G401.6 (cell line): ENCODE results near the gene RNF115.
"Not testable (repeated sequence)": the region's sequence is repeated elsewhere in the genome, so short reads cannot be mapped to it uniquely, and the experiment has no call there.

Source experiments
- FAIRE-seq: peaks from 2 replicates; lab custom pipeline; 2012; peaks lifted over from hg19 to GRCh38; lab: Jason Lieb, UNC

The RNF115 gene

DNA sequence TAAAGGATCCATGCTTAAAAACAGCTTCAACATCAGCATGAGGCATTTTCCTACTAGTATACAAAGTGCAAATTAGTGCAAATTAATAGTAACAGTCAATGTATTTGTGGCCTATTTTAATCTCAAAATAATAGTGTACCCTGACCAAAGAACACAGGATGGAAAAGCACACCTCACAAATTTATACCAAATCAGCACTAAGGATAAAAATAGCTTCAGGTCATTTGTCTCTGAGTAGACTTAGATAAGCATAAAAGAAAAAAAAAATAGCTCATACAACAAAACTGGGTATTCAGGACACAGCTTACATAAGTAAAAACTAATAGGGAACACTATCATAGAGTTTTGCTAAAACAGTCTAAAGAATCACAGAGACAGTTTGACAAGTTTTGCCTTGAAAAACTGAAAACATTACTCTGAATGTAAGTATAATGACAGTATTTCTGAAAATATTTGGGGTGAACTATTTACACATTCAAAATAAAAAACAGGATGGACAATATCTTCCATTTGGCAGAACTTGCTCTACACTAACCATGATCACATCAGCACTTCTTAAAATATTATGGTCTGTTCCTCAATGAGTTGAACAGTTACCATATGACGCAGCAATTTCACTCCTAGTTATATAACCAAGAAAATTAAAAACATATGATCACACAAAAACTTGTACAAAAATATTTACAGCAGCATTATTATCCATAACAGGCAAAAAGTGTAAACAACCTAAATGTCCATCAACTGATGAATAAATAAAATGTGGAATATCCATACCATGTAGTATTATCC lies 46.3 kb downstream of the RNF115 start:
- no peak for FAIRE-seq

- FAIRE-seq = no peak
Measured at GRCh38 chr1:145773423-145773822, 50.5 kb downstream of the RNF115 start.

GRCh38 chr1:145771056-145771455 lies 52.8 kb downstream of the RNF115 start:
- FAIRE-seq = no peak

DNA sequence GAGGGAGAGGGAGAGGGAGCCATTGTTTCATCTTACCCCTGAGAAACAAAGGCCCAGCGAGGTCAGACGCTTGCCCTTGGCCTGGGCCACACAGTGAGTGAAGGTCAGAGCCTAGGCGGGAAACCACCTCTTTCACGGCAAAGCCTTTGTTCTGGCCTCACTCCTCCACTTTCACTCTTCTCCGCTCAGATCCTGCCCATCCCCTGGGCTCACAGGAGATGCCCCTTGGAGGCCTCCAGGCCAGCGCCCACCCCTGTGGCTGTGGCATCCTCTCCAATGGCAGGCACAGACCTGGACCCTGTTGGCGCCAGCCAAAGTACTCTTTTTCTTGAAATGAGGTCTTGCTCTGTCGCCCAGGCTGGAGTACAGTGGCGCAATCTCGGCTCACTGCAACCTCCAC lies 55.9 kb downstream of the RNF115 start:
- FAIRE-seq = not testable (repeated sequence)

GRCh38 chr1:145766926-145767325 lies 57.0 kb downstream of the RNF115 start:
- FAIRE-seq = not testable (repeated sequence)

DNA sequence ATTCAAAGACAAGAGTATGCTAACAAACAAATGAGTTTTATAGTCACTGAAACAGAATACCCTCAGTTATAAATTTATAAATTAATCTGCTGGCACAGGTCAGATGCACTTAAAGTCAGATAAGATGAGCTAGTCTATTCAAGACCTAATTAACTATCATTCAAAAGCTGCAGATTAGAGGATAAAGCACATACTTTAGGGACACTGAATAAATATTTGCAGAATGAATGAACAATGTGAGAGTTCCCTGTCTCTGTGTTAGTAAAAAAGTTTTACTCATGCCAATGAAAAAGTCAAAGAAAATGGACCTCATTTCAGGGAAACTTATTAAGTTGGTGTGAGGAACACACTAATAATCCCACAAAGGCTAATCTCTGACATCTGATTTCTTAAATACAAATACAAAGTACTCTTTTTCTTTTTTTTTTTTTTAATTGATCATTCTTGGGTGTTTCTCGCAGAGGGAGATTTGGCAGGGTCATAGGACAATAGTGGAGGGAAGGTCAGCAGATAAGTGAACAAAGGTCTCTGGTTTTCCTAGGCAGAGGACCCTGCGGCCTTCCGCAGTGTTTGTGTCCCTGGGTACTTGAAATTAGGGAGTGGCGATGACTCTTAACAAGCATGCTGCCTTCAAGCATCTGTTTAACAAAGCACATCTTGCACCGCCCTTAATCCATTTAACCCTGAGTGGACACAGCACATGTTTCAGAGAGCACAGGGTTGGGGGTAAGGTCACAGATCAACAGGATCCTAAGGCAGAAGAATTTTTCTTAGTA lies 58.1 kb downstream of the RNF115 start:
- not testable (repeated sequence) for FAIRE-seq

- FAIRE-seq = not testable (repeated sequence)
Measured at GRCh38 chr1:145765127-145765526, 58.8 kb downstream of the RNF115 start.

DNA sequence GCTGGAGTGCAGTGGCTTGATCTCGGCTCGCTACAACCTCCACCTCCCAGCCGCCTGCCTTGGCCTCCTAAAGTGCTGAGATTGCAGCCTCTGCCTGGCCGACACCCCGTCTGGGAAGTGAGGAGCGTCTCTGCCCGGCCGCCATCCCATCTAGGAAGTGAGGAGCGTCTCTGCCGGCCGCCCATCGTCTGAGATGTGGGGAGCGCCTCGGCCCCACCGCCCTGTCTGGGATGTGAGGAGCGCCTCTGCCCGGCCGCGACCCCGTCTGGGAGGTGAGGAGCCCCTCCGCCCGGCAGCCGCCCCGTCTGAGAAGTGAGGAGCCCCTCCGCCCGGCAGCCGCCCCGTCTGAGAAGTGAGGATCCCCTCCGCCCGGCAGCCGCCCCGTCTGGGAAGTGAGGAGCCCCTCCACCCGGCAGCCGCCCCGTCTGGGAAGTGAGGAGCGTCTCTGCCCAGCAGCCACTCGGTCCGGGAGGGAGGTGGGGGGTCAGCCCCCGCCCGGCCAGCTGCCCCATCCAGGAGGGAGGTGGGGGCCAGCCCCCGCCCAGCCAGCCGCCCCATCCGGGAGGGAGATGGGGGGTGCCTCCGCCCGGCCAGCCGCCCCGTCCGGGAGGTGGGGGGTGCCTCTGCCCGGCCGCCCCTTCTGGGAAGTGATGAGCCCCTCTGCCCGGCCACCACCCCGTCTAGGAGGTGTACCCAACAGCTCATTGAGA lies 59.5 kb downstream of the RNF115 start:
- FAIRE-seq = not testable (repeated sequence)

- not testable (repeated sequence) for FAIRE-seq
Measured at GRCh38 chr1:145762001-145762400, 61.9 kb downstream of the RNF115 start.

- FAIRE-seq = not testable (repeated sequence)
Measured at GRCh38 chr1:145761498-145761897, 62.4 kb downstream of the RNF115 start.

DNA sequence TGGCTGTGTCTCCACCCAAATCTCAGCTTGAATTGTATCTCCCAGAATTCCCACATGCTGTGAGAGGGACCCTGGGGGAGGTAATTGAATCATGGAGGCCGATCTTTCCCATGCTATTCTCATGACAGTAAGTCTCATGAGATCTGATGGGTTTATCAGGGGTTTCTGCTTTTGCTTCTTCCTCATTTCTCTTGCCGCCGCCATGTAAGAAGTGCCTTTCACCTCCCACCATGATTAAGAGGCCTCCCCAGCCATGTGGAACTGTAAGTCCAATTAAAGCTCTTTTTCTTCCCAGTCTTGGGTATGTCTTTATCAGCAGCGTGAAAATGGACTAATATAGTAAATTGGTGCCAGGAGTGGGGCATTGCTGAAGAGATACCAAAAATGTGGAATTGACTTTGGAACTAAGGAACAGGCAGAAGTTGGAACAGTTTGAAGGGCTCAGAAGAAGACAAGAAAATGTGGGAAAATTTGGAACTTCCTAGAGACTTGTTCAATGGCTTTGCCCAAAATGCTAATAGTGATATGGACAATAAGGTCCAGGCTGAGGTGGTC lies 63.4 kb downstream of the RNF115 start:
- FAIRE-seq = not testable (repeated sequence)

GRCh38 chr1:145759721-145760120 lies 64.2 kb downstream of the RNF115 start:
- FAIRE-seq = no peak

DNA sequence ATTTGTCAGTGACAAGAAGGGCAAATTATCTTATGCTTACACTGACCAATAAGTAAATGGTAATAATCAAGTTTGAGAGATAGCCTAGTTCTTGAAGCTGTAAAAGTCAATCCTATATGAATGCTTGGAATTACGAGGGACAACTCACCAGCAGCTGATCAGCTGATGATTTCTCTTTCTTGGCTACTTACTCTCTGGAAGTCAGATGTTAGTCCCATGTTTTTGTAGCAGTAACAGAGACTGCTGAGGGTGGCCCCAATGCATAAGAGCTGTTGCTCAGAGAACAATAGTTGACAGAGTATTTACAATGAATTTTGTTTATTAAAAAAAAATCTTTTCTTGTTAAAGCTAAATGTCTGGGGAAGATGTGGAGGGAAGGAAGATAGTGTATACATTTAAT lies 65.3 kb downstream of the RNF115 start:
- FAIRE-seq = no peak

GRCh38 chr1:145758116-145758515 lies 65.8 kb downstream of the RNF115 start:
- no peak for FAIRE-seq

DNA sequence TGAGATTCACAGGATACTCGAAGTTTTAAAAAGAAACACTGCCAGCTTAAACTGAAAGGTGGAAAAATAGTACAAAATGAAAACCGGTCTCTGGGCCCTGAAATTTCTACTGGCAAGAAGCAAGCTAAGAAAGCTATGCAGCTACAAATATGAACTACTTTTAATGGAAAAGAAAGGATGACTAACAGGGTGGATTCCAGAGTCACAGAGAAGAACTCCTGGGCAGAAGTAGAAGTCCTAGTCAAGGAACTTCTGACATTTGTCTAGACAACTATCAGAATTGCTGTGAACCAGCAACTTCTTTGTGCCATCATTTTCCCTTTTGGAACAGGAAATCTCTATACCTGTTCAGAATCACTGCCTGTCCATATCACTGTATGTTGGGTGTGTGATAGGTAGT lies 66.5 kb downstream of the RNF115 start:
- no peak for FAIRE-seq

- FAIRE-seq = no peak
Measured at GRCh38 chr1:145751491-145752037, 72.3 kb downstream of the RNF115 start.

DNA sequence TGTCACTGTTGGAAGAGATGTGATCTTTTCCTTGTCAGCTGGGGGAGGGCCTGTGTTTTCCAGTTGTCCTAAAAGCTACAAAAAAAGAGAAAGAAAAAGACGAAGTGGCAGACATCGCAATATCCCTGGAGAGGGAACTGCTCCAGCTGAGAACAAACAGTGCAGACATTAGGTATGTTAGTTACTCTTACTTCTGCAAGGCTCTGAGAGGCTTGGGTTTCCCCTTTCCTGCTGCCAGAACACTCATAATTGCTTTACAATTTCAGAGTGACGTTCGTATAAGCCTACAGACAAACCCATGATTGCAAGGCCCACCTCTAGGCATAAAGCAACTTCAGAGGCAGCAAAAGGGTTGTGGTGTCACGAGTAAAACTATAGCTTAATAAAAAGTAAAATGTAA lies 73.5 kb downstream of the RNF115 start:
- FAIRE-seq = no peak

DNA sequence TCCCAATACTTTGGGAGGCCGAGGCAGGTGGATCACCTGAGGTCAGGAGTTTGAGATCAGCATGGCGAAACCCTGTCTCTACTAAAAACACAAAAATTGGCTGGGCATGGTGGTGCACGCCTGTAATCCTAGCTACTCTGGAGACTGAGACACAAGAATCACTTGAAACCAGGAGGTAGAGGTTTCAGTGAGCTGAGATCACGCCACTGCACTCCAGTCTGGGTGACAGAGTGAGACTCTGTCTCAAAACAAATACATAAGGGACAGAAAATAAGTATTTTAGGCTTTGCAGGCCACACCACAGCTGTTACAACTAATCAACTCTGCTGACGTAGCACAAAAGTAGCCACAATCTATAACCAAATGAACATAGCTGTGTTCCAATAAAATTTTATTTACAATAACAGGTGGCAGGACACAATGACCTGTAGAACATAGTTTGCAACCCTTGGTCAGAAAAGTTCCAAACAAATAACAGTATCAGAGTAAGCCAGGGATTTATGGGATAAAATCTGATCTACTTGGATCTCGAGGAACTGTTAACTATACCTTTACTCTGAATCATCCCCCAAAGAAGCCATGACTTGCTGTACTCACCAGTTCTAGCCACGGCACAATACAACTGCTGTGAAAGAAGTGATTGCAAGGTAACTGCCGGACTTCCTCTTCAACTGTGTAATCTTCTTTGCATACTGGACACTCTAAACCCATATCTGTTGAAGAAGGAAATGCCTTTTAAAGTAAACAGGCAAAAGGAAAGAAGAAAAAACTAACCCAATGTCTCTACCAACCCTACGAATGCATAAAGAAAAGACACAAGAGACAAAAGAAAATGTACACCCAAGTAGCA lies 76.3 kb downstream of the RNF115 start:
- no peak for FAIRE-seq

DNA sequence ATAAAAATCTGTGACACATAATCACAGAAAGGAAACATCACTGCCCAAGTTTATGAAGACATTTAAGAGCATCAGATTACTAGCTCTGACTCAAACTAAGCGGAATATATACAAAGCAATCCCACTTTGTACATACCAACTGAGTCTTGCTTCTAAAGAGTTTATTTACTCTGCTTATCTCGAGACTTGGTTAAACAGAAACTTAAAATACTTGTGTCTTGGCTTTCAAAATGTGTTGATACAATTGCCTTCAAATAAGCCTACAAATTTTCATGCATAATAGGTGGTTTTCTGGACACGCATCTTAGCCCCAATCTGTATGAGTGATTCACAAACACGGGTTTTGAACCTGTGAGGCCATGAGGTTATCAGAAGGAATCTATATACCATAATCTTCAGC lies 83.6 kb downstream of the RNF115 start:
- no peak for FAIRE-seq

GRCh38 chr1:145736191-145736590 lies 87.7 kb downstream of the RNF115 start:
- FAIRE-seq = no peak

DNA sequence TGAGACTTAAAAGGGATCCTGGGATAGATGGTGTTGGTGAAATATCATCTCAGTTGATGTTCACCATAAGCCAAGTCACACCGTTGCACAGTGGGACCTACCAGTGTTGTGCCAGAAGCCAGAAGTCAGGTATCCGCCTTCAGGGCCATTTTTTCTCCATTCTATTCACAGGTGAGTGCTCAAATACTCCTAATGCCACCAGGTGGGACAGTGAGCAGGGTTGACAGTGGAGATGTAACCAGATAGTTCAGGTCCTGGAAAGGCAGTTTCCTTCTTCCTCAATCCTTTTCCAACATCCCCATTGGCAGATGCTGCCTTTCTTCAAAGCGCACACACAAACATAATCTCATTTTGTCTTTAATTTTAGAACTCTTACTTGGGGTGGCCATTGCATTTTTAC lies 93.0 kb downstream of the RNF115 start:
- FAIRE-seq = no peak
